Measurements from ENCODE around the gene SMIM41.

Gene SMIM41

DNA sequence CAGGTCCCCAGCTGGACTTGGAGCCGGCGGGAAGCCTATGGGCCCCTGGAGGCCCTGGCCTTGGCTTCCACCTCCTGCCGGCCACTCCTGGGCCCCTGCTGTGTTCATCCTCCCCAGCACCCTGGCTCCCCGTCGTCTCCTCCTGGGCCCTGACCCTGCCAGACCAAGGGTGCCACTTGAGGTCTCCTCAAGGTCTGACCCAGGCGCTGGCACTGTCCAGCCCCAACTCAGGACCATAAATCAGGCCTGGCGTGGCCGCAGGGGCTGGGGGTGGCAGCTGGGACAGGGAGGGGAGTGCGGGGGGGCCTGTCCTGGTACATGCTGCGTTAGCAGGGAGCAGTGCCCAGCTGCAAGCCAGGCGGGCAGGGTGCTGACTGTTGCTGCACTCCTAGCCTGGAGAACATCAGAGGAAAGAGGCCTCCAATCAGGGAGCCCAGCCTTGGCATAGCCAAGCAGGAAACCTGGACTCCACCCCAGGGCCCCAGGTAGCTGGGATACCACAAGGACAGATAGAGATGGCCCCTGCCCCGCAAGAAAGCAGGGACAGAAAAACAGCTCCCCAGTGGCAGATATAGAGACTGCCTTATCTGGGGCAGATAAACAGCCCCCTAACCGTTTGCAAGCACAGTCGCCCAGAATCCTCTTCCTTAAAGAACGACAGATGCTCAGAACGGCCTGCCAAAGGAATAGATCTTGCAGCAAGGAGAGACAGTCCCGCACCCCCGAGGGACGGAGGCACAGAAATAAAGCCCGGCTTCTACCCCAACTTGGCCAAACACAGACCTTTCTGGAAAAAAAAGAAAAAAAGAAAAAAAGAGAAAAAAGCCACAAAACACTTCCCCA is 16.2 kb upstream of the SMIM41 start:
- DNase-seq (ENCODE audit: low read depth, low spot score), result no peak

DNA sequence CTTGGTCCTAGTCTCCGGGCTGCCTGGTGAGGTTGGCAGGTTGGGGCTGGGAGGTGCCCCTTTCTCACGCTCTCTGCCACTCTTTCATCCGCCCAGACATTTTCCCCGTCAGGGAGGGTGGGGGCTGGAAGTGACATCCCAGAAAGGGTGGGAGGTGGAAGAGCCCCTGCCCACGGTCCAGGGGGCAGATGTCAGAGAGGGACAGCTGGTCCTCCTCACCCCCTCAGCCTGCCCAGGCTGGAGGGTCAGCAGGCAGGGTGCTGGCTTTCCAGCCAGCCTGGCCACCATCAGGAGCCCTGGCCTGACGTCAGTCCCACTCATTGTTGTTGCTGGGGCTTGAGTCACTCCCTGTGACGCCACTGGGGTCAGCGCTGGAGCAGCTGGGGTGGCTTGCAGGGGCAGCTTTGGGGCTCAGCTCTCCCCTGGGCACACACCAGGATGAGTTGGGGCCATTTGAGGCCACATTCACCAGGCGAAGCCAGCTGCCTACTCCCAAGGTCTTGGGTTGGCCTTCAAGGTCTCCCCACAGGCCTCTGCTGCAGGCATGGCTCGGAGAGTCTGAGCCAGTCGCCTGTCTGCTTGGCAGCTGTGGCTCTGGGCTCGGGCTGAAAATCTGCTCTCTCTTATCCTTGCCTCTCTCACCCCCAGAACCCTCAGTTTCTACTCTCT is 15.4 kb upstream of the SMIM41 start:
- no peak for DNase-seq (ENCODE audit: low read depth, low spot score)

DNA sequence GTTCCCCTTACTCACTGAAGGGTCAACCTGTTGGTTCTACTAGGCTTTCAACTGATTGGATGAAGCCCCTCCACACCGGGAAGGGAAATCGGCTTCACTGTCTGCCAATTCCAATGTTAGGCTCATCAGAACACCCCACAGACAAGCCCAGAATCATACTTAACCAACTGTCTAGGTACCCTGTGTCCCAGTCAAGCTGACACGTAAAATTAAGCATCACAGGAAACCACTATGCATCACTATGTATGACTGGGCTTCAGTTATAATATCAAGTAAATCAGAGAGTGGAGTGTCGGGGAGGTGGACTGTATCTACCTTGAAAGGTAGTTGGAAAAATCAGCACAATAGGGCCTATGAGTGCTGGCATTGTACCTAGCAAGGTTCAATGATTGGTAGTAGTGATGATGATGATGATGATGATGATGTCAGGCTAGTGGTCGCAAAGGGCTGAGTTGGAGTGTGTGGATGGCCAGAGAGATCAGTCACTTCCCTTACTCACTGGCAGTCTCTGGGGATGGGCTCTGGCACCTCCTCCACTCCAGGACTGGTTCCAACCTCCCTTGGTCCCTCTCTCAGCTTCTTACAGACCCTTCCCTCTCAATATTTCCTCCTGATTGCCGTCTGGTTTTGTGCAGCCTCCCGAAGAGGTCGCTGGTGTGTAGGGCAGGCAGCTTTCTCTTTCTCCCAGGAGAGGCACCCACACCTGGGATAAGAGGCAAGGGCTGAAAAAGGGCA is 13.0 kb upstream of the SMIM41 start:
- no peak for DNase-seq (ENCODE audit: low read depth, low spot score)

DNA sequence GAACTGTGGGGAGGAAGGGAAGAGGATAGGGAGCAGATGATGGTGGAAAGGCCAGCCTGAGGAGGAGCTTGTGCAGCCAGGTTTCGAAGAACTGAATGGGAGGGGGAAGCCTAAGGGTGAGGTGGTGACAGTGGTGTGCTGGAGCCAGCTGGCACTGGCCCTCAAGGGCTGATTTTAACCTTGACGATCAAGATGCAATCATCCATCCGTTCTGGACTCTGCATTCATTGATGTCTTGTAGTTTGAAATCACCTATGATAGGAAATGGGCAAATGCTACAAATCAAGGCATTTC is 12.5 kb upstream of the SMIM41 start:
- no peak for DNase-seq (ENCODE audit: low read depth, low spot score)

DNA sequence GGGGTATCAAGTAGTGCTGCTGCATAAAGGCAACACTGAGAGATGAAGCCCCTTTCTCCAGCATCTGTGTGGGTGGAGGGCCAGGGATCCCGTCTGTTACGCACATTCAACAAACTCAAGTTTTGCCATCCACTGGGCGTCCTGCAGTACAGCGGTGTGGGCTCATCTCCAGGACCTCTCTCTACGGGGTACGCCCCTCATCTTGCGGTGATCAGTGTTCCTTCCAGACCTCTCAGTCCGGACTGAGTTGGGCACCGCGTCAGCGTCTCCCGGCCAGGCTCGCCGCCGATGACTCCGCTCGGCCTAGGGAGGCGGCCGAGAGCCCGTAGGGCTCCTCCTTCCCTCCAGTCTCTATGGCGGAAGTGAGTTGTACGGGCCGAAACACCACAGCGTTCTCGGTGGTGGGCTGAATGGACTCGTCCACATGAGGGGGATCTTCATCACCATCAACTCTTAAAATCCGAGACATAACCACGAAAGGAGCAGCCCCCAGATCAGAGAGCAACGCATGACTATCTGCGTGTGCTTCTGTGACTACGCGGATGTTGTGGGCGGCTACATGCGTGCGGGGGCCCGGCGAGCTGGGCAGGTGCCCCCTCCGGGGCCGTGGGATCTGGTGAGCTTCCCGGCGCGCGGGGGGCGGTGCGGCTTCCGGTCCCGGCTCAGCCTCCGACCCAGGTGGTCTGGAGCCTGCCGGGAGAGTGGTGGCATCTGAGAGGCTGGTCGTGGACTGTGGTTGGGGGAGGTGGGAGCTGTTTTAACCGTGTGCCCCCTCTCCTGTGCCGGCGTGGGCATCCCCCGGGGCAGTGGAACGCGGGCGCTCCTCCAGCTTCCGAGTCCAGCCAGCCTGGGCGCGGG is 9.9 kb upstream of the SMIM41 start, which contains the start of gene ATG101:
Gene ATG101, plus strand, starts transcription at position 652 of the 858 bp plus-strand sequence. CDS start 3,673 bp downstream, outside the sequence.
- DNase-seq (ENCODE audit: low read depth, low spot score), result peak; percentile 86

DNA sequence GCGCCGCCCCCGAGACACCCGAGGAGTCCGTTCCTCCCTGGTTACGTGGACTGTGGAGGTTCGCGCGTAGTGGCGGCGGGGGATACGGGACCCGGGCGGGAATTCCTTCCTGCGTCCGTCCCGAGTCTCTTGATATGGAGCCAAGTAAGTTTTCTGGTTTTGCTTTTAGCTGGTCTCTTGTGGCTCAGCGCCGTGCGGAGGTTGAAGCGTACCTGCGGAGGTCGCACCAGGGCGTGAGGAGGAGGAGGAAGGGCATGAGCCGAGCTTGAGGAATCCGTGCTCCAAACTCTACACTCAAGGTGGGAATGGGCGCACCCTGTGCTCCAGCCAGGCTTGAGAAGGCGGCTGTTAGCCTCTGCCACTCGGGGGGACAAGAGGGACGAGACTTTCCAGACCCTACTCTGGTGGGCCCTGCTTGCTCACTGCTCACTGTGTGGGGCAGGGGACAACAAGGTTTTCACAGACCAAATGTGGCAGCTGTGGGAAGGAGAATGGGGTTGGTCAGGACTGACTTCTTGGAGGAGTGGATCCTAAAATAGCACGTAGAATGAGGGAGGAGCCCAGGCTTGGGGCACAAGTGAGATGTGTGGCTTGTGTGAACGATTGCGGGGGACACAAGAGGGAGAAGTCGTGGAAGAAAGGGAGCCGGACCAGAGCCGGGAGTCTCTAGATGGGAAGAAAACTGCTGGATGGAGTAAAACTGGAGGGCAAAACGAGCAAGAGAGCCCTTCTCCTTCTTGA is 9.1 kb upstream of the SMIM41 start:
- DNase-seq (ENCODE audit: low read depth, low spot score), result no peak

DNA sequence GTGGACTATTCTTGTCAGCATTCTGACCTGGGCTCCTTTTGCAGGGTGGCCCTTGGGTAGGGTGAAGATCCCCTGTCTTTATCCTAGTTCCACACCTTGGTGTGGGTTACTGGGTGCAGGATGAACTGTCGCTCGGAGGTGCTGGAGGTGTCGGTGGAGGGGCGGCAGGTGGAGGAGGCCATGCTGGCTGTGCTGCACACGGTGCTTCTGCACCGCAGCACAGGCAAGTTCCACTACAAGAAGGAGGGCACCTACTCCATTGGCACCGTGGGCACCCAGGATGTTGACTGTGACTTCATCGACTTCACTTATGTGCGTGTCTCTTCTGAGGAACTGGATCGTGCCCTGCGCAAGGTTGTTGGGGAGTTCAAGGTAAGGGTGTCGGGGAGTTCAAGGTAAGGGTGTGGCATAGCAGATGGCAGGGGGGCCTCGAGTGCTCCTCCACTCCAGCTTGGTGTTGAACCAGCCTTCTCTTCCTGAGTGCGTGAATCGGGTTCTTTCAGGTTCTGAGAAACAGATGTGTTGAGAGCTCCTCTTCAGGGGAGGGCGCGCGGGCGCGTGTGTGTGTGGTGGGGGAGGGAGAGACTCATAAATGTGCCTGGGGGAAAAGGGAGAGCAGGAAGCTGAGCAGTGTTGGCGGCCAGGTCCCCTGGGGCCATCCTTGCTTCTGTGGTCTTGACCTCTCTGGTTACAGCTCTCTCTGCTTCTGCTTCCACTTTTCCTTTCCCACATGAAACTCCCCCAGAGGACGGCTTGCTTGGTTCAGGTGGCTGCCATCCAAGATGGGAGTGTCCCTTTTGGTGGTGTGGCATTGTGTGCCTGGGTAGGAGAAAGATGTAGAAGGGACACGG is 5.7 kb upstream of the SMIM41 start:
- no peak for DNase-seq (ENCODE audit: low read depth, low spot score)

DNA sequence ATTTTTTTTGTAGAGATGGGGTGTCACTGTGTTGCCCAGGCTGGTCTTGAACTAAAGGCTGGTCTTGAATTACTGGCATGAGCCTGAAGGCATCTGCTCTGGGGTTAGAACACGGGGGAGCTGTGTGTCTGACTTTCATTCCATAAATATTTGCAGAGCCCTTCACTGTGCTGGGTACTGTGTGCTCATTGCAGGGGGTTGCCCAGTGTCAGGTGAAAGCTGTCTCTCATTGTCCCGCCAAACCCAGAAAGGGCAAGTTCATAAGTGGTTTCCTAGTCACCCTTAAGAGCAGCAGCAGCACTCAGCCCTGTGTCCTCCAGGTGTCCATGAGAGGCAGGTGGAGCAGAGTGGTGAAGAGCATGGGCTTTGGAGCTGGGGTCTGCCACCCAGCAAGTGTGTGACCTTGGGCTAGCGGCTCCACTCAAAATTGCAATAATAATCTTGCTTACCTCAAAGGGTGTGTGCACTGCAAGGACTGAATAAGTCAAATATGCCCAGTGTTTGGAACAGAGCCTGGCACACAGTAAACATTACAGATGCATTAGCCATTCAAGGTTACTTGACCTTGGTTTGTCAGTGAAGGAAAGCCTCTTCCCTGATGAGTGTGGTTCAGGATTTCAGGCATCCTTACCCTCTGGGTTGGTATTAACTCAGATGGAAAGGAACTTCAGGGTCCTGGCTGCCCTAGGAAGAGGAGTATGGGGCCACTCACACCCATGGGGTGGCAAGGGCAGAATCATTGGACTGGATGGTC is 4.4 kb upstream of the SMIM41 start:
- no peak for DNase-seq (ENCODE audit: low read depth, low spot score)

DNA sequence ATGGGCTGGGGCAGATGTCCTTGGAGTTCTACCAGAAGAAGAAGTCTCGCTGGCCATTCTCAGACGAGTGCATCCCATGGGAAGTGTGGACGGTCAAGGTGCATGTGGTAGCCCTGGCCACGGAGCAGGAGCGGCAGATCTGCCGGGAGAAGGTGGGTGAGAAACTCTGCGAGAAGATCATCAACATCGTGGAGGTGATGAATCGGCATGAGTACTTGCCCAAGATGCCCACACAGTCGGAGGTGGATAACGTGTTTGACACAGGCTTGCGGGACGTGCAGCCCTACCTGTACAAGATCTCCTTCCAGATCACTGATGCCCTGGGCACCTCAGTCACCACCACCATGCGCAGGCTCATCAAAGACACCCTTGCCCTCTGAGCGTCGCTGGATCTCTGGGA is 2.7 kb upstream of the SMIM41 start:
- DNase-seq (ENCODE audit: low read depth, low spot score), result no peak

DNA sequence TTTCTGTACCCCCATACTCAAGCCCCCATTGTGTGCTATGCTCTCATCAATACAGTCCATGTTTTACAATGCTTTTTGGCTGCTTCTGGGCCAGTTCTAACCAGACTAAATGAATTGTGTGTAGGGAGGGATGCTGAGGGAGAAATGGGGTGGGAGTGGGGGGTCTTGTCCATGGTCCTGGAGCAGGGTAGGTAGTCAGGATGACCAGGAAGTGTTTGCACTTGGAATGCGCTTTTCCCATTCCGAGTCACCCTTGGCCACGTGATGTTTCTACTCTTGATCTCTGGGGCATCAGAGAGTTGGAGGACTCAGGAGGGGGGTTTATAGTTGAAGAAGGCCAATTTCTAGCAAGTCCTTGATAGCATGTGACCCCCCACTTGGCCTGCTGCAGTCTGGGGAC is 1.2 kb upstream of the SMIM41 start:
- no peak for DNase-seq (ENCODE audit: low read depth, low spot score)

DNA sequence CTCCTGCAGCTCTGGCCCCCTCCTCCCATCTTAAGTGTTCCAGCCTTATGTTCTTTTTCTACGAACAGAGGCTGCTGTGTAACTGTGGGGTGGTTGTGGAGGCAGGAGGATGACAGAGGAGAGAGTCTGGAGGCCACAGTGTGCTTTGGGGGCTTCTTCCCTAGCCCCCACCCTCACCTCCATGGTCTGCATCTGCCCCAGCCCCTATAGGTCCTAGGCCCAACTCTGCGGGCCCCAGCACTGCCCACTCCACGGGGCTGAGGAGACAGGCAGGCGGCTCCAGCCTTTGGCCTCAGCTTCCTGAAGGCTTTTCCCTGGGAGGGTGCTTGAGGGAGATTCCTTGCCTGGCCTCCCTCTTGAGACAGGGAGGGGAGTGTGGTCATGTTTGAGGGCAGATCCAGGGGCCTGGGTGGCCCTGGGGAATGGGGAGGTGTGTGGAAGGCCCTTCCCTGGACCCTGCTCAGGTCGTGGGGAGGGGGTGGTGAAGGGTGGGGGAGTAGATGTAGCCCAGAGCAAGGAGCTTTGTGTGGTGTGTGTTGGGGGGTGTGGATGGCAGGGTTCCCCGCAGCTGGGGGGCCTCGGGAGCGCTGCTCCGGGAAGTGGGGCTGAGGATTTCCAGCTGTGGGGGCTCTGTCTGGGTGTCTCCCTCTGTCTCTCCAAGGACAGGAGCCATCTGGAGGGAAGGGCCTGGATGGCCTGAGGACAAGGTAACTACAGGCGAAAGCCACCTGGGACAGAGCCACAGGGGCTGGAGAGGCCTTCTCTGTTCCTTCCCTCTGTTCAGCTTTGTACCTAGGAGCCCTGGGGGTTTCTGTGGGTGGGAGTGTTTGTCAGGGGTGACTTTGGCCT is 1.1 kb downstream of the SMIM41 start:
- no peak for DNase-seq (ENCODE audit: low read depth, low spot score)

DNA sequence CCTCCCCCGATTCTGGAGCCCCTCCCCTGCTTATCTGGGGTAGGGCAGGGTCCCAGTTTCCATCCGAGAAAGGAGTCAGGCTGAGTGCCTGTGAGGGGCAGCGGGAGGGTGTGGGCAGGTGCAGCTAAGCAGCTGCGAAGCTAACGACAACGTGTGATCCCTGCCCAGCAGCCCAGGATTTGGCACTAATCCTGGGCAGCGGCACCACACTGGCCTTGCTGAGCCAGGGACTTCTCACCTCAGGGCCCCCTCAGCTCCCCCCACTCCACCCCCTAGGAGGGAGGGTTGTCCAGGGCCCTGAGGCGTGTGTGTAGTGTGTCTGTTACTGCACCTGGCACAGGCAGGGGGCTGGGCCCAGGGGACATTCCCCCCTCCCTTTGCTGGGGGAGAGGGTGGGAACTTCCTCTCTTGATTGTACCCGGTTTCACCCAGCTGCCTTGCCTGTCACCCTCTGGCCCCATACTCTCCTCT is 1.8 kb downstream of the SMIM41 start:
- no peak for DNase-seq (ENCODE audit: low read depth, low spot score)

DNA sequence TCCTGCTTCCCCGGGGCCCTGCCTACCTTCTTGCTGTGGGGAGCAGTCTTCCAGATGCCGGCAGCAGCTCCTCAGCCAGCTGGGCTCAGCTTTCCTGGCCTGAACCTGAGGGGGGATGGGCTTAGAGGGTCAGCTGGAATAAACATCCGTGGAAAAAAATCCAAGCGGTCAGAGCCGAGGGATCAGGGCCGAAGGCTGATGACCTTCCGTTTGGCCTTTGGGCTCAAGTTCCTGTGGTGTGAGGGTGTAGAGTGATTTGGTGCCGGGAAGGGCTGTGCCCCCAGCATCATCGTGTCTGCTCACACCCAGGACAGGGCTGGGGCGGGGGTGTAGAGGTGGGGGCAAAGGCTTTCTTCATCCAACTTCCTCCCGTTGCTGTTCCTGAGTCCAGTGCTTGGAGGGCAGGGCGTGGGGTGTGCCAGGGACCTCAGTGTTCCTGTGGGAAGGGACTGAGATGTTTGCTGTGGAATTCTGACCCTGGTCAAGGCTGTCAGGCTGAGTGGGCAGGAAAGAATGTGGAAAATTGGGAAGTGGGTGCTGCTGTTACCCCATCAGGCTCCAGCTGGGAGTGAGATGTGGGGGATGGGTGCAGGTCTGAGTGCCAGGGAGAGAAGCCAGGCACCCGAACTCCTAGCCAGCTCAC is 2.6 kb downstream of the SMIM41 start:
- DNase-seq (ENCODE audit: low read depth, low spot score), result no peak

DNA sequence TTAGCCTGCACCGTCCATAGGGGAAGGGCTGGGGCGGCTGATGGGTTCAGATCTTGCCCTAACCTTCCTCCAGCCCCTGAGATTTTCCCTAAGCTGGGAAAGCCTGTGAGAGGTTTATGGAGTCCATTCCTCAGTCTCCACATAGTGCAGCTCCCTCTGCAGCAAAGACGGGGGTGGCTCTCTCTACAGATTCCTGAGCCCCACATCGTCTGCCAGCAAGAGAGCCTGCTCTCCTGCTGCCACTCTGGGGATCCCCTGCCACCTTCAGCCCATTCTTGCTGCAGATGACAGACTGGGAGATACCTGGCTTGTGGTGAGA is 3.1 kb downstream of the SMIM41 start:
- DNase-seq (ENCODE audit: low read depth, low spot score), result no peak

DNA sequence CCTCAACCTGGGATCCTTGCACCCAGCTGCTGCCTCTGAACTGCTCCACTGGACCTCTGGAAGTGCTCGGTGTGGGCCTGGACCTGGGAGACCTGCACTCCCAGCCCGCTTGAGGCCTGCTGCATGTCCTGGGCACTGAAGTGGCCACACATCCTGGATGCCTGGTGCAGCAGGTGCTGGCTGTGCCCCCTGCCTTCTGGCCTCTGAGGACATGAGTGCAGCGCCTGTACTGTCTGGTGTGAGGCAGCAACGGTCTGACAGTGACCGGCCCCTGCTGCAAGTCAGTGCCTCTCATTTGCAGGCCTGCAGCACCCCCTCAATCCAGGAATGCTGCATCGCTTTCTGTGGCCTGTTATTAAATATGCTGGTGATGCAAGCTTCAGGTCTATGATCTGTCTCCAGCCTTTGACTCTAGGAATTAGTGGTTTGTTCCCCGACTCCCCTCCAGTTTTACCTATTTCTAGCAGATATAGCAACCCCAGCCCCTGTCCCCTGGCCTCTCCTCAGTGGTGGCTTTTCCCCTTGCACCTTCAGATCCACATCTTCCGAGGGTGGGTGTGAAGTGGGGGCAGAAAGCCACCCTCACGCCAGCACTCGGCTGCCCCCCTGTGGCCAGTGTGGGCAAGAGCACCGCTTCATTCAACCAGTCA is 3.6 kb downstream of the SMIM41 start:
- DNase-seq (ENCODE audit: low read depth, low spot score), result no peak

DNA sequence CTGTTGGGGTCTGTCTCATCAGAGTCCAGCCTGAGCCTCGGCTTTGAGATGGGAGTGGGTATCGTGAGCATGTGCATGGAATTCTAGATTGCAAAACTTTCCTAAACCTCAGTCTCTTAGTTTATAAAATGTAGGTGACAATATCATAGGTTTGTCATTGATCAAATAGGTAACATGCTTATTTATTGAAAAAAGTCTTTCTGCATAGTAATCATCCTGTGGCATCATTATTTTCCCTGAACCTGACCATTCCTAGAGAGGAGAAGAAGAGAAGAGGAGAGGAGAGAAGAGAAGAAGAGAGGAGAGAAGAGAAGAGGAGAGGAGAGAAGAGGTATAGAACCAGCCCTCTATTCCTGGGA is 4.1 kb downstream of the SMIM41 start:
- no peak for DNase-seq (ENCODE audit: low read depth, low spot score)

DNA sequence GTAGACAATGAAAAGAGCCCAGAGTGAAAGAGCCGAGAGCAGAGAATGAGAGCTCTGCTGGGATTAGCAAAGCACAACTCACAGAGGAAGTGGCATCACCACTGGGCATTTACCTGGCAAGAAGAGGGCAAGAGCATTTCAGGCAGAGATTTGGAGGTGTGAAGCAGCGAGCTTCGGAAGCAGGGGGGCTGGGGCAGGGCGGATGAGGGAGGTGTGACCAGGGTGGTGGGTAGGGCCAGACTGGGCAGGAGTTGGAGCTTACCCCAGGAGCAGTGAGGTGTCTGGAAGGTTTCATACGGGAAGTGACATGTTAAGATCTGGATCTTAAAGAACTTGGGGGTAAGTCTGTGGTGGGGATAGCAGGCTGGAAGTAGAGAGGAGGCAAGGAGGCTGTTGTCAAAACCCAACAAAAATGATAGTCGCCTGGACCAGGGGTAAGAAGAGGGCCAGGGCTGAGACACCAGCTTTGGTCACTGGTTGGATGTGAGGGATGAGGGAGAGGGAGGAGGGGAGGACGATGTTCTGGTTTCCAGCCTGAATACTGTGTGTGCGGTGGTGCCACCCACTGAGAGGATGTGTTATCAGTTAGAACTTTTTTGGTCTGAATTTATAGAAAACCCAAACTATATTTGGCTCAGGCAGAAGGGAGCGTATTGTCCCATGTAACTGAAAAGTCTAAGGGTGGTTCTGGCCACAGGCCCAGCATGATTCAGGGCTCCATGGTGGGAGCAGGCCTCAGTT is 5.2 kb downstream of the SMIM41 start:
- DNase-seq (ENCODE audit: low read depth, low spot score), result no peak
